Common myeloid progenitor, CD34-positive (primary cell): ENCODE results near the gene ERCC6.

Experiments
- CTCF ChIA-PET: fragments of 350-600 bp; sonication (Branson Sonifier 250); formaldehyde crosslinking; loops from one replicate; lab custom pipeline; 2021; ENCODE audit warnings: antibody characterized with exemption; lab: Charles Lee
- POLR2A ChIA-PET: fragments of 350-600 bp; sonication (Branson Sonifier 250); formaldehyde crosslinking; loops from one replicate; lab custom pipeline; 2021; ENCODE audit warnings: antibody characterized with exemption; lab: Charles Lee
- DNase-seq, 3 donors: peaks; one replicate each; pipeline versions ENCODE4 v3.0.0 to v3.0.0-alpha.2; 2013
- H3K27ac ChIP-seq, 2 experiments: 1 replicate in 1 of 2; 2 replicates in 1 of 2; pipeline ENCODE4 v1.7.0; 2013; ENCODE audit warnings: inconsistent platforms in 2 of 2, low read length in 2 of 2, mild to moderate bottlenecking in 2 of 2, low read depth in 1 of 2, moderate library complexity in 1 of 2; ENCODE audit not compliant: severe bottlenecking in 2 of 2, insufficient read depth in 1 of 2, poor library complexity in 1 of 2
- H3K27me3 ChIP-seq, 5 experiments: replicated peaks in 2 of 5; 1 replicate in 3 of 5; 2 replicates in 2 of 5; pipeline versions ENCODE4 v1.6.1 to v1.7.0; 2013; ENCODE audit warnings: low read length in 4 of 5, mild to moderate bottlenecking in 2 of 5, moderate library complexity in 2 of 5, inconsistent platforms in 1 of 5; ENCODE audit not compliant: insufficient read depth in 5 of 5, control insufficient read depth in 4 of 5
- H3K36me3 ChIP-seq, 4 experiments: 1 replicate in 2 of 4; 2 replicates in 2 of 4; pipeline versions ENCODE4 v1.6.1 to v1.7.0; 2013; ENCODE audit warnings: low read length in 3 of 4, control low read depth in 1 of 4, mild to moderate bottlenecking in 1 of 4; ENCODE audit not compliant: control insufficient read depth in 4 of 4, insufficient read depth in 4 of 4
- H3K4me1 ChIP-seq, 4 experiments: 1 replicate in 3 of 4; 2 replicates in 1 of 4; pipeline versions ENCODE4 v1.6.1 to v1.7.1; 2013; ENCODE audit warnings: low read length in 3 of 4, mild to moderate bottlenecking in 3 of 4, control low read depth in 1 of 4, inconsistent platforms in 1 of 4, moderate library complexity in 1 of 4; ENCODE audit not compliant: control insufficient read depth in 4 of 4, insufficient read depth in 4 of 4; ENCODE audit errors: control extremely low read depth in 1 of 4
- H3K4me3 ChIP-seq, 7 experiments: 1 replicate in 4 of 7; 2 replicates in 3 of 7; pipeline versions ENCODE4 v1.5.1 to v1.7.0; 2013; ENCODE audit warnings: mild to moderate bottlenecking in 7 of 7, low read length in 6 of 7, moderate library complexity in 6 of 7, inconsistent platforms in 2 of 7, low read depth in 2 of 7, control low read depth in 1 of 7; ENCODE audit not compliant: insufficient read depth in 4 of 7, control insufficient read depth in 1 of 7; ENCODE audit errors: extremely low read depth in 1 of 7
- H3K9me3 ChIP-seq, 5 experiments: 1 replicate in 4 of 5; 2 replicates in 1 of 5; pipeline versions ENCODE4 v1.6.1 to v1.7.1; 2013; ENCODE audit warnings: low read length in 4 of 5, mild to moderate bottlenecking in 2 of 5, inconsistent platforms in 1 of 5, low read depth in 1 of 5, moderate library complexity in 1 of 5; ENCODE audit not compliant: control insufficient read depth in 4 of 5, insufficient read depth in 2 of 5; ENCODE audit errors: control extremely low read depth in 1 of 5
- WGBS: methylation state at CpG from one replicate; pipeline ENCODE4 v1.1.5; 2013; ENCODE audit not compliant: insufficient coverage; 5-methylcytosine and 5-hydroxymethylcytosine counted together

ERCC6 gene

DNA sequence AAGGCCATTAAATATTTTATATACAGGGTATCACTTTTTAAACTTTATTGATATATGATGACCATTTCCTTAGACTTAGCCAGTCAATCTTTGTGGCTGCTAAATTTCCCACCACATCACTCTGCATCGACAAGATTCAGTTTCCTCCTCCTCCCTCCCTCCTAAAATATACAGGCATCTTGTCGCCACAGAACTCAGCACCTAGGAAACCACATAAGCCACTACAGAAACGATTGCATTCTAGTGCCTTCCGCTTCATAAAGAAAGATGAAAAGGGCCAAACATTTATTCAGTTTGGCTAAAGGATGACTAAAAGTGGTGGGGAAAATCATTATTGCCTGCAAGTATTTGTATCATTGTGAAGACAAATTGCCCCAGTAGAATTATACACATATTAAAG lies 30.7 kb downstream of the ERCC6 start:
- WGBS, result 6% methylated on average over 3 of the region's 4 CpGs
- peaks cover 0 to 6% (median 4%) of the 10 kb centered on the region in 4 experiments for H3K36me3 ChIP-seq
- CTCF ChIA-PET, result interaction anchor here (1.2 to 6.9 kb wide), 4 partner anchors 21 to 532 kb away, joined by 3 to 137 read pairs (median 6); no protein-coding TSS in a partner anchor
- H3K4me3 ChIP-seq, result no peak overlapping the region
- H3K27ac ChIP-seq, result no peak overlapping the region
- POLR2A ChIA-PET, result no interaction called here
- H3K4me1 ChIP-seq, result peaks cover 0 to 11% (median 5%) of the 10 kb centered on the region in 4 experiments
- H3K27me3 ChIP-seq, result no peaks in the 10 kb centered on the region
- peak; percentile 10 to 45 (median 29) for DNase-seq
- H3K9me3 ChIP-seq, result no peaks in the 10 kb centered on the region

DNA sequence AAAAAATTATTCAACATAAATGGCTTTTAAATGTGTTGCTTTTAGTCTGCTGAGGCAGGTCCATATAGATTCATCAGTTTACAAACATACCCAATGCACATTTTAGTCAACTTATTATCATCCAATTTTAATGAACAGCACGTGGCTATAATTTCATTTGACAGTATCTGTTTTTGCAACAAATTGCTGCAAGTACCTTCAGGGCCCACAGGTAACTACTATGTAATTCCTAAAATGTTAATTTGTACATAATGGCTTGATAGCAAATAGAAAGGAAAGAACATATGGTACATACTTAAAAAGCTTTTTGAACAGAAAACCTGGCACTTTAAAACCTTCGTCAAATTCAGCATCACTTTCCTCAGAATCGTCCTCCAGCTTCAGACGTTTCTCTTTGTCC lies 33.3 kb downstream of the ERCC6 start:
- no peak for DNase-seq
- ChIA-PET POLR2A (no interaction called here), CTCF (interaction anchor here (0.8 to 1.6 kb wide), 2 partner anchors 13 to 98 kb away, joined by 3 to 5 read pairs; no protein-coding TSS in a partner anchor)
- WGBS, result 96% methylated on average over 4 of the region's 4 CpGs
- no peak overlapping the region for H3K4me3 ChIP-seq
- H3K36me3 ChIP-seq, result peaks cover 0 to 6% (median 2%) of the 10 kb centered on the region in 4 experiments
- H3K4me1 ChIP-seq, result peaks cover 0 to 11% (median 5%) of the 10 kb centered on the region in 4 experiments
- no peaks in the 10 kb centered on the region for H3K27me3 ChIP-seq
- no peaks in the 10 kb centered on the region for H3K9me3 ChIP-seq
- H3K27ac ChIP-seq, result no peak overlapping the region

DNA sequence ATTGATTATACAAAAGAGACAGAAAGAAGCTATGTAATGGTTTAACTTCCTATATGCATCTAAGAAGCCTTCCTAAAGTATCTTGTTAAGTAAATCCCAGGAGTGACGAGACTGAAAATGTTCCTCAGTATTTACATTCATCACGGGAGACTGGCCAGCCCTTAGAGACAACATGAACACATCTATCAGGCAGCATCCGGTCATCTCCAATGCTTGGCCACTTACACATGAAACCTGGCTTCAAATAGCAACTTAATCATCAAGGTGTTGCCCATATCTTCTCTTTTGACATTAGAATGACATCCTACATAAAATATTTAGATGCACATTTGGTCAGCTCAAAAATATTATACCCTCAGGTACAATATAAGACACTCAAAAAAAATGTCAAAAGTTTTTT lies 33.8 kb downstream of the ERCC6 start:
- ChIA-PET CTCF (interaction anchor here (0.8 to 1.6 kb wide), 2 partner anchors 13 to 98 kb away, joined by 3 to 5 read pairs; no protein-coding TSS in a partner anchor), POLR2A (no interaction called here)
- WGBS, result 100% methylated on average over 3 of the region's 3 CpGs
- Histone ChIP-seq H3K27ac (no peak overlapping the region), H3K36me3 (peaks cover 0 to 7% (median 4%) of the 10 kb centered on the region in 4 experiments), H3K27me3 (no peaks in the 10 kb centered on the region), H3K4me3 (no peak overlapping the region), H3K9me3 (no peaks in the 10 kb centered on the region), H3K4me1 (peaks cover 0 to 11% (median 5%) of the 10 kb centered on the region in 4 experiments)
- DNase-seq, result no peak

GRCh38 chr10:49504528-49504927 lies 34.4 kb downstream of the ERCC6 start:
- Histone ChIP-seq H3K27ac (no peak overlapping the region), H3K4me1 (peaks cover 0 to 11% (median 5%) of the 10 kb centered on the region in 4 experiments), H3K4me3 (no peak overlapping the region), H3K9me3 (no peaks in the 10 kb centered on the region), H3K36me3 (peaks cover 0 to 8% (median 6%) of the 10 kb centered on the region in 4 experiments), H3K27me3 (no peaks in the 10 kb centered on the region)
- ChIA-PET CTCF (interaction anchor here (0.8 to 1.6 kb wide), 2 partner anchors 12 to 97 kb away, joined by 3 to 5 read pairs; no protein-coding TSS in a partner anchor), POLR2A (no interaction called here)
- WGBS, result no CpG with 5 or more reads among the region's 1 CpG
- DNase-seq, result no peak

DNA sequence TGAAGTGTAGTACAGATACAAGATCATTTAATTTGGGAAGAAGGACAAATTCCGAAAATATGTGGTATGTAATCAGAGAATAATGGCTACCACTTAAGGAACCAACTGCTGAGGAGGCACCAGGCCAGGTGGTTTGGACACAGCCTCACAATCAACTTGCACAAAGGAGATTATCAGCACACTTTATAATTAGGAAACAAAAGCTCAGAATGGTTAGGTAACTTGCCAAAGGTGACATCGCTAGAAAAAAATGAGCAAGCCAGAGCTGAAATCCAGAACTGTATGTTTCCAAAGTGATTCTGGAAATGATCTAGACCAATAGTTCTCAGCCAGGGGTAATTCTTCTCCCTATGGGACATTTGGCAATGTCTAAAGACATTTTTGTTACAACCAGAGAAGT lies 36.6 kb downstream of the ERCC6 start:
- ChIA-PET POLR2A (no interaction called here), CTCF (interaction anchor here (3.2 to 3.6 kb wide), 2 partner anchors 10 to 94 kb away, joined by 14 to 23 read pairs; no protein-coding TSS in a partner anchor)
- H3K9me3 ChIP-seq, result no peaks in the 10 kb centered on the region
- peaks cover 0 to 10% (median 6%) of the 10 kb centered on the region in 4 experiments for H3K36me3 ChIP-seq
- H3K27ac ChIP-seq, result no peak overlapping the region
- no peak for DNase-seq
- no peaks in the 10 kb centered on the region for H3K27me3 ChIP-seq
- H3K4me1 ChIP-seq, result no peaks in the 10 kb centered on the region
- 93% methylated on average over 1 of the region's 2 CpGs for WGBS
- no peak overlapping the region for H3K4me3 ChIP-seq

GRCh38 chr10:49500412-49500811 lies 38.5 kb downstream of the ERCC6 start:
- no peak overlapping the region for H3K4me3 ChIP-seq
- H3K4me1 ChIP-seq, result no peaks in the 10 kb centered on the region
- ChIA-PET CTCF (interaction anchor here (0.8 to 3.6 kb wide), 4 partner anchors 12 to 92 kb away, joined by 3 to 23 read pairs (median 10); no protein-coding TSS in a partner anchor), POLR2A (no interaction called here)
- no peak overlapping the region for H3K27ac ChIP-seq
- no peaks in the 10 kb centered on the region for H3K9me3 ChIP-seq
- WGBS, result no CpG with 5 or more reads among the region's 1 CpG
- H3K36me3 ChIP-seq, result peaks cover 0 to 10% (median 6%) of the 10 kb centered on the region in 4 experiments
- no peaks in the 10 kb centered on the region for H3K27me3 ChIP-seq
- no peak for DNase-seq

DNA sequence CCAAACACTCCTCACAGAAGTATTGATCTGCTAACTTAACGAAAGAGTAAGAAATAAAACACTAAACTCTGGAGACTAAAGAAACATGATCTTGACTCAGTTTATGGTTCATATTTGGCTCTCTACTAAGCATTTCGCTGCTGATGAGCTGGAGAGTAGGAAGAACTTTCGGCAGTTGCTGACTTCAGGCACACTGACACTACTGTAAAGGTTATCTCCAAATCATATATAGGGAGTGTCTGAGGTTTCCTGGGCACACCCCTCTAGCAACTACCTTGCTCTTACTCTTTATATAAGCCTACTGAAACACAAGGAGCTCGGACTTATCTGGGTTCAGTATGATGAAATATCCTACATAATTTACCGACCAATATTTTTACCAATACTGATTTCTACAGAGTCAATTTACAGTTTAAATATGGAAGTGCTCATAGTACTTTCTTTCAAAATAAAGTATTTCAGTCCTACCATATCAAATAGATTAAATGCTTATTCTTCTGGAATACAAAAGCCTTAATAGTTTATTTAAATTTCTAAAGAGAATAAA lies 39.5 kb downstream of the ERCC6 start:
- H3K4me1 ChIP-seq, result no peaks in the 10 kb centered on the region
- 100% methylated on average over 2 of the region's 5 CpGs for WGBS
- H3K27ac ChIP-seq, result no peak overlapping the region
- peaks cover 0 to 7% (median 5%) of the 10 kb centered on the region in 4 experiments for H3K36me3 ChIP-seq
- no peak for DNase-seq
- H3K9me3 ChIP-seq, result no peaks in the 10 kb centered on the region
- ChIA-PET CTCF (interaction anchor here (0.8 to 3.6 kb wide), 4 partner anchors 13 to 92 kb away, joined by 3 to 23 read pairs (median 4); no protein-coding TSS in a partner anchor), POLR2A (no interaction called here)
- H3K27me3 ChIP-seq, result no peaks in the 10 kb centered on the region
- no peak overlapping the region for H3K4me3 ChIP-seq
